Tibial artery (tissue), 4 donors: ENCODE results near the gene TRIP6.

ENCODE experiments used
- DNase-seq, 2 donors: peaks; one replicate each; pipeline ENCODE4 v3.0.0-alpha.2; 2019
- H3K27ac ChIP-seq, 2 donors: fragments of 200-600 bp; sonication (generic) in 1 of 2; 1 replicate in 1 of 2; 2 replicates in 1 of 2; pipeline ENCODE4 v1.5.1; 2018 to 2019; ENCODE audit warnings: mild to moderate bottlenecking in 1 of 2
- H3K27me3 ChIP-seq, 2 donors: fragments of 200-600 bp; sonication (generic) in 1 of 2; one replicate each; pipeline versions ENCODE4 v1.5.1 to v1.6.0; 2016 to 2019
- H3K36me3 ChIP-seq, 3 donors: fragments of 200-600 bp; sonication (generic) in 2 of 3; one replicate each; pipeline ENCODE4 v1.5.1; 2016 to 2019; ENCODE audit warnings: mild to moderate bottlenecking in 2 of 3
- H3K4me1 ChIP-seq, 4 donors: fragments of 200-600 bp; sonication (generic) in 2 of 4; 1 replicate in 3 of 4; 2 replicates in 1 of 4; pipeline ENCODE4 v1.5.1; 2016 to 2019
- H3K4me3 ChIP-seq, 2 donors: fragments of 200-600 bp; sonication (generic) in 1 of 2; 1 replicate in 1 of 2; 2 replicates in 1 of 2; pipeline ENCODE4 v1.5.1; 2018 to 2019; ENCODE audit warnings: mild to moderate bottlenecking in 2 of 2
- H3K9me3 ChIP-seq, 3 donors: fragments of 200-600 bp; sonication (generic) in 1 of 3; one replicate each; pipeline ENCODE4 v1.5.1; 2016 to 2019
- CTCF ChIP-seq, 2 experiments: fragments of 200-600 bp in 1 of 2; fragments of 450-650 bp in 1 of 2; IDR thresholded peaks; one replicate each; pipeline ENCODE4 v1.5.1; 2017 to 2019; ENCODE audit warnings: antibody characterized with exemption in 2 of 2, mild to moderate bottlenecking in 1 of 2, moderate library complexity in 1 of 2
- intact Hi-C: fragments of 100-400 bp; cut with DNase I; formaldehyde crosslinking; loops from one replicate; pipeline ENCODE4 v1.15.0; 2023; ENCODE audit warnings: low total_unique reads

Gene TRIP6

DNA sequence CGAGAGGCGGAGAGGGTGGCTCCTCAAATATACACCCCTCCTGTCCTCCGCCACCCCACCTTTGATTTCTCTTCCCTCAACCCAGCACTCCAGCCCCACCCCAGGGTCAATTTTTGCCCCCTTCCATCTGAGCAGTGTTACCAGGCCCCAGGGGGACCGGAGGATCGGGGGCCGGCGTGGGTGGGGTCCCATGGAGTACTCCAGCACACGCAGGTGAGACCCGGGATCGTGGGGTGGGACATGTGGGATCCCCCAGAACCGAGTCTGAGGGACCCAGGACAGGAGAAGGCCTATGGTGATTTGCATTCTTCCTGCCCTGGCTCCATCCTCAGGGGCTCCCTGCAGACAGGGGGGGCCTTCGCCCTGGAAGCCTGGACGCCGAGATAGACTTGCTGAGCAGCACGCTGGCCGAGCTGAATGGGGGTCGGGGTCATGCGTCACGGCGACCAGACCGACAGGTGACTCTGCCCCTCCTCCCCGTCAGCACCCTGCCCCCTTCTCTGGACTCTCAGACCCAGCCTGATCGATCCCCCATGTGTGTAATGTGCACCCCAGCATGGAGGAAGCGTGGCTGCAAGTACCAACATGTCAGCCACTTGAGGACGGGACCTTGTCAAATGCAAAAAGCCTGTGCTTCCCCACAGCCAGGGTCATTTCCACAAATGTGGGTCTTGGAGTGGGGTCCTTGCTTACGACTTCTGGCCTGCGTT lies 744 bp downstream of the TRIP6 start:
- intact Hi-C loops: loop anchor here (10.0 kb wide), 1 partner anchor 403 kb away; the partner anchor contains the start of gene SPACDR

DNA sequence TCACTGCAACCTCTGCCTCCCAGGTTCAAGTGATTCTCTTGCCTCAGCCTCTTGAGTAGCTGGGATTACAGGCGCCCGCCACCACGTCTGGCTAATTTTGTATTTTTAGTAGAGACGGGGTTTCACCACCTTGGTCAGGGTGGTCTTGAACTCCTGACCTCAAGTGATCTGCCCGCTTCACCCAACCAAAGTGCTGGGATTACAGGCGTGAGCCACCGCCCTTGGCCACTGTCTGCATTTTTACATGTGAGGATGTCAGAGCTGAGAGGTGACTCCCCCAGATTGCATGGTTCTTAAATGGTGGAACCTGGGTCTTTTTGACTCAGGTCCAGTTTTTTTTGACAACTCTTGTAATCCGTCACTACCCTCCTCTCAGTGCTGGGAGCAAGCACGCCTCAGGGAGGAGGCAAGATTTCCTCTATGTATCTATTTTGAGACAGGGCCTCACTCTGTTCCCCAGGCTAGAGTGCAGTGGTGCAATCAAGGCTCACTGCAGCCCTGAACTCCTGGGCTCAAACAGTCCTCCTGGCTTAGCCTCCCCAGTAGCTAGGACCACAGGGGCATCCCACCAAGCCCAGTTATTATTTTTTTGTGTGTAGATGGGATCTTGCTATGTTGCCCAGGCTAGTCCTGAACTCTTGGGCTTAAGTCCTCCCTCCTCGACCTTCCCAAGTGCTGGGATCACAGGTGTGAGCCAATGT lies 6.6 kb downstream of the TRIP6 start:
- Histone ChIP-seq H3K4me3 (peak overlapping the region; percentile 67 to 88), H3K4me1 (peaks cover 7 to 48% (median 36%) of the 10 kb centered on the region in 4 donors), H3K27ac (peak overlapping the region; percentile 85 to 93), H3K9me3 (no peaks in the 10 kb centered on the region), H3K36me3 (peaks cover 29 to 47% (median 44%) of the 10 kb centered on the region in 3 donors), H3K27me3 (no peaks in the 10 kb centered on the region)
- peak in 1 of 2 donors; percentile 60 for DNase-seq
- intact Hi-C loops: no loop called here
- TF ChIP-seq CTCF (IDR thresholded peaks at IDR 0.05): no peak

More for the DNA sequence above, 744 bp downstream of the TRIP6 start:
- Histone ChIP-seq H3K27me3 (no peaks in the 10 kb centered on the region), H3K4me1 (peaks cover 0 to 35% (median 26%) of the 10 kb centered on the region in 4 donors), H3K9me3 (no peaks in the 10 kb centered on the region), H3K4me3 (peak overlapping the region; percentile 69 to 93), H3K27ac (peak overlapping the region; percentile 97 to 99), H3K36me3 (peaks cover 20 to 41% (median 28%) of the 10 kb centered on the region in 3 donors)
- DNase-seq: no peak
- no peak for TF ChIP-seq CTCF (IDR thresholded peaks at IDR 0.05)

- H3K36me3 ChIP-seq: peaks cover 29 to 52% (median 49%) of the 10 kb centered on the region in 3 donors
- TF ChIP-seq CTCF (IDR thresholded peaks at IDR 0.05): no peak
- intact Hi-C loops: no loop called here
- no peaks in the 10 kb centered on the region for H3K27me3 ChIP-seq
- H3K4me3 ChIP-seq: peak overlapping the region; percentile 67 to 88
- no peaks in the 10 kb centered on the region for H3K9me3 ChIP-seq
- peaks cover 7 to 45% (median 33%) of the 10 kb centered on the region in 4 donors for H3K4me1 ChIP-seq
- peak in 1 of 2 donors; percentile 62 for DNase-seq
- H3K27ac ChIP-seq: peak overlapping the region; percentile 85 to 93
These were observed 7.1 kb downstream of the TRIP6 start for GRCh38 chr7:100874300-100874576.

- peak; percentile 98 to 99 for DNase-seq
- intact Hi-C loops: no loop called here
- Histone ChIP-seq H3K27ac (peak within 1 kb of the TSS; percentile 85 to 93), H3K9me3 (no peaks in the 10 kb centered on the region), H3K36me3 (peaks cover 29 to 53% (median 50%) of the 10 kb centered on the region in 3 donors), H3K27me3 (no peaks in the 10 kb centered on the region), H3K4me1 (peaks cover 7 to 44% (median 33%) of the 10 kb centered on the region in 4 donors), H3K4me3 (peak within 1 kb of the TSS; percentile 67 to 88)
- TF ChIP-seq CTCF (IDR thresholded peaks at IDR 0.05): peak; percentile 66 to 72
These were observed 7.6 kb downstream of the TRIP6 start, which contains the start of gene SRRT for GRCh38 chr7:100874577-100875355. SRRT (plus strand) TSS chr7:100875103; CDS start chr7:100875591, 488 bp downstream.

- Histone ChIP-seq H3K36me3 (peaks cover 25 to 55% (median 48%) of the 10 kb centered on the region in 3 donors), H3K27ac (peak overlapping the region; percentile 85 to 93), H3K9me3 (no peaks in the 10 kb centered on the region), H3K4me1 (peaks cover 7 to 41% (median 33%) of the 10 kb centered on the region in 4 donors), H3K27me3 (no peaks in the 10 kb centered on the region), H3K4me3 (peak overlapping the region; percentile 67 to 88)
- intact Hi-C loops: no loop called here
- no peak for DNase-seq
- no peak for TF ChIP-seq CTCF (IDR thresholded peaks at IDR 0.05)
These were observed 8.2 kb downstream of the TRIP6 start for GRCh38 chr7:100875356-100875751.
